WI38 (cell line): ENCODE measurements around the gene TMED6.

Source experiments
- H3K4me3 ChIP-seq: 2 replicates; pipeline ENCODE4 v1.5.1; 2011; ENCODE audit warnings: low read depth, mild to moderate bottlenecking, control low read depth, low read length
- TF ChIP-seq, protein P1 (sequence below): IDR thresholded peaks from 2 replicates; pipeline ENCODE4 v1.5.1; 2012; ENCODE audit warnings: low read depth, mild to moderate bottlenecking, control low read depth, low read length

Gene TMED6

DNA sequence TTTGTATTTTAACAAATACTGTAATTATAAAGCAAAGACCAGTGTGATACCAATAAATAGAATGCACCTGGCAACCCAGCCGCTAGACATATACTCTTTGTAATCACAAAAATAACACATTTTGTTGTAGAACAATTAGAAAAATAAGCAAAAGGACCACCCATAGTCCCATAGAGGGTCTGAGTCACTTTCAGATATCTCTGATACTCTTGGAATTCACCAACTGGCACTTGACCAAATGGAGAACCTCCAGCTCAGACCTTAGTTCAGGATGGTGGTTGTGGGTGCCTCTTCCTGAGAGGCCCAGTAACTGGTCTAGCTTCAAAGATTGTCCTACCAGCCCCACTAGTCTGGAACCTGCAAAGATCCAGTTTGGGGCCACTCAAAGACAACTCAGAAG, 35.0 kb upstream of the TMED6 start:
- TF ChIP-seq, protein P1, sequence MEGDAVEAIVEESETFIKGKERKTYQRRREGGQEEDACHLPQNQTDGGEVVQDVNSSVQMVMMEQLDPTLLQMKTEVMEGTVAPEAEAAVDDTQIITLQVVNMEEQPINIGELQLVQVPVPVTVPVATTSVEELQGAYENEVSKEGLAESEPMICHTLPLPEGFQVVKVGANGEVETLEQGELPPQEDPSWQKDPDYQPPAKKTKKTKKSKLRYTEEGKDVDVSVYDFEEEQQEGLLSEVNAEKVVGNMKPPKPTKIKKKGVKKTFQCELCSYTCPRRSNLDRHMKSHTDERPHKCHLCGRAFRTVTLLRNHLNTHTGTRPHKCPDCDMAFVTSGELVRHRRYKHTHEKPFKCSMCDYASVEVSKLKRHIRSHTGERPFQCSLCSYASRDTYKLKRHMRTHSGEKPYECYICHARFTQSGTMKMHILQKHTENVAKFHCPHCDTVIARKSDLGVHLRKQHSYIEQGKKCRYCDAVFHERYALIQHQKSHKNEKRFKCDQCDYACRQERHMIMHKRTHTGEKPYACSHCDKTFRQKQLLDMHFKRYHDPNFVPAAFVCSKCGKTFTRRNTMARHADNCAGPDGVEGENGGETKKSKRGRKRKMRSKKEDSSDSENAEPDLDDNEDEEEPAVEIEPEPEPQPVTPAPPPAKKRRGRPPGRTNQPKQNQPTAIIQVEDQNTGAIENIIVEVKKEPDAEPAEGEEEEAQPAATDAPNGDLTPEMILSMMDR, result no peak
- no peak overlapping the region for H3K4me3 ChIP-seq

DNA sequence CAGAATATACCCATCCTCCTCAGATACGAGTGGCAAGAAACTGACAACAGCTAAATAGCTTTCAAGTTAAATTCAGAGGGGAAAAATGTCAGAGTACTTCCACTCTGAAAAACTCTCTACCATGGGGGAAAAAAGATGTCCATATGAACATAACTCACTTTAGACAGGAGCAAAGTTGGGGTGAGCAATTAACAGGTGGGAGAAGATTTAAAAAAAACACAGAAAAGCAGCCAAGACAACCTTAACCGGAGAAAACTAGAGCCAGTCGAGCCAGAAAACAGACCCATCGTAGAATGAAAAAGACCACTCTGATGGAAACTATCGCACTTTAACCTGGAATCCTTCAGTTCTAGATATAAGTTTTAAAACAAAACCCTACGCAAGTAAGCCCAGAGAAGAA, 33.4 kb upstream of the TMED6 start:
- H3K4me3 ChIP-seq, result peak overlapping the region; percentile 76
- TF ChIP-seq, protein P1, result no peak

DNA sequence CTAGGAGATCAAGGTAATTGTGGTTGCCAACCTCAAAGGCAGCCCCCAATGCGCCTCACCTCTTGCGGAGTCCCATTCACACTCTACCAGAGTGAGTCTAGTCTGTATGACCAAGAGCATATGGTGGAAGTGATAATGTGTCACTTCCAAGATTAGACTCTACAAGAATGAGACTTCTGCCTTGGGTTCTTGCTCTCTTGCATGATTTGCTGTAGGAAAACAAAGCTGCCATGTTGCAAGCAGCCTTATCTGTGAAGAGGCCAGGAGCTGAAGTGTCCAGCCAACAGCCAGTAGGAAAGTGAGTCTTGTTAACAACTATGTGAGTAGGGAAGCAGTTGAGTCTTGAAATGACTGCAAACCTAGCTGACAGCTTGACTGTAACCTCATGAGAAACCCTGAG, 30.8 kb upstream of the TMED6 start:
- H3K4me3 ChIP-seq, result no peak overlapping the region
- TF ChIP-seq, protein P1, result no peak

DNA sequence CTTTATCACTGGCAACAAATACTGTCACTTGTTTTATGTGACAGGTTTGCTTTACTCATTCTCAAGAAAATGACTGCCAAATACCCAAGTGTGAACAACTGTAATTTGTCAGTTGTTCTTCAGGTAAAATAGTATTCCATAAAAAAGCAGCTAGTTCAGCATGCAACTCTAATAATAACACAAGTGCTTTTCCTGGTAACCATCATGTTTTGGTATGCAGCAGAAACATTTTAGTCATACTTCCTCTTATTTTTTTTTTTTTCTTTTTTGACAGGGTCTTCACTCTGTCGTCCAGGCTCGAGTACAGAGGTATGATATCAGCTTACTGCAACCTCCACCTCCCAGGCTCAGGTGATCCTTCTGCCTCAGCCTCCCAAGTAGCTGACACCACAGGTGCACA, 29.6 kb upstream of the TMED6 start:
- H3K4me3 ChIP-seq, result no peak overlapping the region
- TF ChIP-seq, protein P1, result no peak

DNA sequence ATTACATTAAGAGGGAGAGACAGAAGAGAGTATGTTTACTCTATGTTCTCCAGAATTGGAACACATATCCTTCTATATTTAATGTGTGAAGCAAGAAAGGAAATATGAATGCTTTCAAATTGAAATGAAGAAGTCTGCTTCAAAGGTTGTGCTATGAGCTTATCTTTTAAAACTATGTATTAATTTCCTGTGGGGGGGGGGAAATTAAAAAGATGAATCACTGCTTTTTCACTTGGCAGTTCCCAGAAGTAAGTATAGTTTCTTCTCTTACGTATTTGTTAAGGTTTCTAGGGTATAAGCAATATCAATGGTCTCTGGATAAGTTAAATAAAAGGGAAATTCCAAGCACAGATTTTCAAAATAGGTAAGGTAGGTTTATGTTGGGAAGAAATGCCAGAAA, 27.2 kb upstream of the TMED6 start:
- TF ChIP-seq, protein P1, result no peak
- H3K4me3 ChIP-seq, result no peak overlapping the region

DNA sequence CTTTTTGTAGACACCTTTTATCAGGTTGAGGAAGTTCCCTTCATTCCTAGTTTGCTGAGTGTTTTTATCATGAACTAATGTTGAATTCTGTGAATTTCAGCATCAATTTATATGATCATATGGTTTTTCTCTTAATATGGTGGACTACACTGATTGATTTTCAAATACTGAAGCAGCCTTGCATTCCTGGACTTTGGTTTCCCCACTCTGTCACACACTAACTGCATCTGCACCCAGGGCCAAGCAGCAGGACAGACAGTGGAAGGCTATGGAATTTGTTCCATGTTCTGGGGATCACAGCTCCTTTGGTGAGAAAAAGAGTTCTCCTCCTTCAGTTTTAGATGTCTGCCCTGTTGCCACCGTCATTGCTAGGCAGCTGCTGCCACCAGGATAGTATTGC, 26.4 kb upstream of the TMED6 start:
- no peak overlapping the region for H3K4me3 ChIP-seq
- TF ChIP-seq, protein P1, result no peak

DNA sequence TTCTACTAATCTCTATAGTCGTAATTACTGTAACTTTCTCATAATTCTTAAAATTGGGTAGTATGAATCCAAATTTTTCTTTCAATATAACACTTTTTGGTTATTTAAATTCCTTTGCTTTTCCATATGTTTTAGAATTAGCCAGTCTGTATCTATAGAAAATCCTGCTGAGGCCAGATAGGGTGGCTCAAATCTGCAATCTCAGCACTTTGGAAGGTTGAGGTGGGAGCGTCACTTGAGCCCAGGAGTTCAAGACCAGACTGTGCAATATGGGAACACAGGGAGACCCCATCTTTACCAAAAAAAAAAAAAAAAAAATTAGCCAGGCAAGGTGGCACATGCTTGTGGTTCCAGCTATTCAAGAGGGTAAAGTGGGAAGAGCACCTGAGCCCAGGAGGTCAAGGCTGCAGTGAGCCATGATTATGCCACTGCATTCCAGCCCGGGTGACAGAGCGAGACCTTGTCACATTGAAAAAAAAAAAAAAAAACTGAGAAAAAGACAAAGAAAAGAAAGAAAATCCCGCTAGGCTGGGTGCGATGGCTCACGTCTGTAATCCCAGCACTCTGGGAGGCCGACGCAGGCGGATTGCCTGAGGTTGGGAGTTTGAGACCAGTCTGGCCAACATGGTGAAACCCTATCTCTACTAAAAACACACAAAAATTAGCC, 24.9 kb upstream of the TMED6 start:
- no peak overlapping the region for H3K4me3 ChIP-seq
- TF ChIP-seq, protein P1, result no peak
